ENCODE data around the gene DUSP8.
"Not testable (repeated sequence)": the region's sequence is repeated elsewhere in the genome, so short reads cannot be mapped to it uniquely, and the experiment has no call there.

GRCh38 chr11:1575756-1576155 is 3.7 kb upstream of the DUSP8 start:
- TF ChIP-seq, protein P1, sequence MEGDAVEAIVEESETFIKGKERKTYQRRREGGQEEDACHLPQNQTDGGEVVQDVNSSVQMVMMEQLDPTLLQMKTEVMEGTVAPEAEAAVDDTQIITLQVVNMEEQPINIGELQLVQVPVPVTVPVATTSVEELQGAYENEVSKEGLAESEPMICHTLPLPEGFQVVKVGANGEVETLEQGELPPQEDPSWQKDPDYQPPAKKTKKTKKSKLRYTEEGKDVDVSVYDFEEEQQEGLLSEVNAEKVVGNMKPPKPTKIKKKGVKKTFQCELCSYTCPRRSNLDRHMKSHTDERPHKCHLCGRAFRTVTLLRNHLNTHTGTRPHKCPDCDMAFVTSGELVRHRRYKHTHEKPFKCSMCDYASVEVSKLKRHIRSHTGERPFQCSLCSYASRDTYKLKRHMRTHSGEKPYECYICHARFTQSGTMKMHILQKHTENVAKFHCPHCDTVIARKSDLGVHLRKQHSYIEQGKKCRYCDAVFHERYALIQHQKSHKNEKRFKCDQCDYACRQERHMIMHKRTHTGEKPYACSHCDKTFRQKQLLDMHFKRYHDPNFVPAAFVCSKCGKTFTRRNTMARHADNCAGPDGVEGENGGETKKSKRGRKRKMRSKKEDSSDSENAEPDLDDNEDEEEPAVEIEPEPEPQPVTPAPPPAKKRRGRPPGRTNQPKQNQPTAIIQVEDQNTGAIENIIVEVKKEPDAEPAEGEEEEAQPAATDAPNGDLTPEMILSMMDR (IDR thresholded peaks at IDR 0.05), result not testable (repeated sequence)
- TF ChIP-seq POLR2AphosphoS5 (IDR thresholded peaks at IDR 0.05); POLR2A (IDR thresholded peaks at IDR 0.05; ENCODE audit: low read depth); EP300 (IDR thresholded peaks at IDR 0.05): not testable (repeated sequence)

Measured in esophagus muscularis mucosa (tissue), 4 donors.